GM23338 (cell line): ENCODE measurements around the gene CUBN. TPM values are rescaled to one million over a fixed set of nuclear protein-coding genes. Genes with fewer than 3 reads are reported as not detected.

Source experiments
- ATAC-seq: fragments of 200-7000 bp; cut with Tn5 transposase; 3 replicates; pipeline ENCODE4 v1.9.1; 2020
- DNase-seq: peaks from one replicate; pipeline ENCODE4 v3.0.0-alpha.2; 2015; ENCODE audit warnings: low spot score
- H2AFZ ChIP-seq: fragments of 200-600 bp; sonication (generic); 2 replicates; pipeline ENCODE4 v1.8.0; 2016; ENCODE audit warnings: antibody characterized with exemption, mild to moderate bottlenecking, moderate library complexity
- H3F3A ChIP-seq: fragments of 200-600 bp; sonication (generic); replicated peaks from 2 replicates; pipeline ENCODE4 v1.8.0; 2017; ENCODE audit warnings: antibody characterized with exemption, mixed run types, low read depth
- H3K27ac ChIP-seq: fragments of 200-600 bp; sonication (generic); 2 replicates; pipeline ENCODE4 v1.6.1; 2016; ENCODE audit warnings: low read depth
- H3K27me3 ChIP-seq: fragments of 200-600 bp; sonication (generic); 2 replicates; pipeline ENCODE4 v1.8.0; 2016; ENCODE audit warnings: mild to moderate bottlenecking, mixed run types, moderate library complexity; ENCODE audit not compliant: insufficient read depth
- H3K36me3 ChIP-seq: fragments of 200-600 bp; sonication (generic); 2 replicates; pipeline ENCODE4 v1.8.0; 2016; ENCODE audit warnings: mild to moderate bottlenecking; ENCODE audit not compliant: insufficient read depth
- H3K4me1 ChIP-seq: fragments of 200-600 bp; sonication (generic); 2 replicates; pipeline ENCODE4 v1.8.0; 2016; ENCODE audit warnings: mild to moderate bottlenecking, moderate library complexity; ENCODE audit not compliant: insufficient read depth
- H3K4me2 ChIP-seq: fragments of 200-600 bp; sonication (generic); 2 replicates; pipeline ENCODE4 v1.7.1; 2017; ENCODE audit warnings: mixed run types
- H3K4me3 ChIP-seq: fragments of 200-600 bp; sonication (generic); 2 replicates; pipeline ENCODE4 v1.6.1; 2016; ENCODE audit warnings: mixed run types
- H3K79me2 ChIP-seq: fragments of 200-600 bp; sonication (generic); replicated peaks from 2 replicates; pipeline ENCODE4 v1.8.0; 2017; ENCODE audit warnings: mild to moderate bottlenecking; ENCODE audit not compliant: insufficient read depth
- H3K9me2 ChIP-seq: fragments of 200-600 bp; sonication (generic); 2 replicates; pipeline ENCODE4 v1.8.0; 2017; ENCODE audit not compliant: insufficient read depth
- H4K20me1 ChIP-seq: fragments of 200-600 bp; sonication (generic); replicated peaks from 2 replicates; pipeline ENCODE4 v1.8.0; 2017; ENCODE audit warnings: mild to moderate bottlenecking; ENCODE audit not compliant: insufficient read depth
- H3K27ac Mint-ChIP-seq: 2 replicates; pipeline ENCODE4 v1.8.0; 2020; ENCODE audit warnings: inconsistent platforms, mild to moderate bottlenecking, moderate library complexity, mixed read lengths
- H3K27me3 Mint-ChIP-seq: 3 replicates; pipeline ENCODE4 v1.8.0; 2022; ENCODE audit warnings: low read depth, mild to moderate bottlenecking, moderate library complexity, mixed read lengths, inconsistent platforms; ENCODE audit not compliant: insufficient read depth, poor library complexity
- H3K36me3 Mint-ChIP-seq: 3 replicates; pipeline ENCODE4 v1.8.0; 2021; ENCODE audit warnings: low read depth, mild to moderate bottlenecking, inconsistent platforms, moderate library complexity, mixed read lengths
- H3K4me1 Mint-ChIP-seq: 3 replicates; pipeline ENCODE4 v1.8.0; 2020; ENCODE audit warnings: mild to moderate bottlenecking, inconsistent platforms, mixed read lengths
- H3K4me3 Mint-ChIP-seq: 3 replicates; pipeline ENCODE4 v1.8.0; 2021; ENCODE audit warnings: moderate library complexity, mild to moderate bottlenecking, inconsistent platforms, mixed read lengths
- H3K9me3 Mint-ChIP-seq: 3 replicates; pipeline ENCODE4 v1.8.0; 2020; ENCODE audit warnings: moderate library complexity, mild to moderate bottlenecking, inconsistent platforms, mixed read lengths
- EZH2 ChIP-seq: fragments of 200-600 bp; sonication (generic); IDR thresholded peaks from one replicate; pipeline ENCODE4 v1.8.0; 2017; ENCODE audit warnings: antibody characterized with exemption, mild to moderate bottlenecking, low read depth; ENCODE audit not compliant: unreplicated experiment
- JUNB ChIP-seq: IDR thresholded peaks from one replicate; pipeline ENCODE4 v1.6.1; 2016; ENCODE audit warnings: antibody characterized with exemption; ENCODE audit not compliant: unreplicated experiment
- STAT1 ChIP-seq: IDR thresholded peaks from one replicate; pipeline ENCODE4 v1.6.1; 2016; ENCODE audit warnings: antibody characterized with exemption; ENCODE audit not compliant: unreplicated experiment
- ZNF331 ChIP-seq: fragments of 250-450 bp; sonication (Bioruptor Pico); IDR thresholded peaks from 2 replicates; pipeline ENCODE4 v1.5.0; 2020; ENCODE audit warnings: low read depth, mild to moderate bottlenecking, moderate library complexity
- polyA plus RNA-seq: library from polyadenylated mRNA; unstranded; fragments of >200 nt; fragmentation: Nextera tagmentation; extraction: Ambion mirVana; gene quantifications from 2 replicates; pipeline ENCODE4 v1.2.1, GENCODE V29; 2016
- total RNA-seq: library from RNA; depleted of rRNA; stranded (reverse); fragments of >200 nt; shearing (Covaris generic); gene quantifications from 2 replicates; pipeline ENCODE4 v1.2.3, GENCODE V29; 2014
- TF ChIP-seq, protein P1 (sequence below), 2 experiments: fragments of 200-600 bp in 1 of 2; sonication (generic) in 1 of 2; conservative IDR thresholded peaks; 2 replicates each; pipeline versions ENCODE4 v1.5.1 to v1.6.1; 2016 to 2017; ENCODE audit warnings: antibody characterized with exemption in 2 of 2, low read depth in 2 of 2, mild to moderate bottlenecking in 2 of 2, moderate library complexity in 1 of 2
- TF ChIP-seq, protein P2 (sequence below): fragments of 250-450 bp; sonication (Bioruptor Pico); IDR thresholded peaks from 2 replicates; pipeline ENCODE4 v1.5.0; 2020; ENCODE audit warnings: mild to moderate bottlenecking, moderate library complexity
- TF ChIP-seq, protein P3 (sequence below): IDR thresholded peaks from one replicate; pipeline ENCODE4 v1.6.1; 2018; ENCODE audit warnings: antibody characterized with exemption; ENCODE audit not compliant: unreplicated experiment

CUBN gene
- total and polyA plus RNA-seq, 2 experiments from 2014 or later = 0.06 to 1.8 TPM

DNA sequence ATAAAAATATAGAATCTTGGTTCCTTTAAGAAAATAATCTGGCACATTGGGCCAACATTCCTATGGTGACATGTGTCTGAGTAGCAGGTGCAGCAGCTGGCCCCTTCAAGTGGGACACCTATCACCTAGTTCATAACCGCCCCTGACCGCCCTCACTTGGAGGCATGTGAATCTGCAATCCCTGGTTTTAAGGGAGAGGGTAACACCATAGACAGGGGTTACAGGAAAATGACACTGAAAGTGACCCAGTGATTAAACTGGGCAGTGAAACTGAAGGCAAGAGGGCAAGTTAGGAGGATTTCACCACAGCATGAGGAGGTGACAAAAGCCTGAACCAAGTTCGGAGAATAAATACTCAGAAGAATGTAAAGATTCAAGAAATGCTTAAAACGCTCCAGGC lies 313.4 kb downstream of the CUBN start:
- Histone ChIP-seq H3K4me1 (peaks cover 8% of the 10 kb centered on the region), H3K4me2 (peak overlapping the region; percentile 86), H3K36me3 (no peaks in the 10 kb centered on the region), H3K4me3 (peak overlapping the region; percentile 66), H4K20me1 (peaks cover 9% of the 10 kb centered on the region; the same call in 1 of the 2 replicates), H3K27me3 (no peaks in the 10 kb centered on the region), H3F3A (no peaks in the 10 kb centered on the region), H3K79me2 (peaks cover 57% of the 10 kb centered on the region), H3K9me2 (no peaks in the 10 kb centered on the region), H2AFZ (no peak overlapping the region), H3K27ac (no peak overlapping the region)
- Mint-ChIP-seq H3K9me3 (peaks cover 4% of the 10 kb centered on the region; the same call in 1 of the 3 replicates), H3K4me1 (peaks cover 11% of the 10 kb centered on the region), H3K4me3 (peak overlapping the region; percentile 97), H3K27ac (no peak overlapping the region), H3K36me3 (peaks cover 2% of the 10 kb centered on the region; the same call in 1 of the 3 replicates), H3K27me3 (peaks cover 7% of the 10 kb centered on the region)
- DNase-seq = no peak
- TF ChIP-seq JUNB = no peak
- TF ChIP-seq ZNF331 (CRISPR knock-in tag) = no peak
- TF ChIP-seq, protein P1, sequence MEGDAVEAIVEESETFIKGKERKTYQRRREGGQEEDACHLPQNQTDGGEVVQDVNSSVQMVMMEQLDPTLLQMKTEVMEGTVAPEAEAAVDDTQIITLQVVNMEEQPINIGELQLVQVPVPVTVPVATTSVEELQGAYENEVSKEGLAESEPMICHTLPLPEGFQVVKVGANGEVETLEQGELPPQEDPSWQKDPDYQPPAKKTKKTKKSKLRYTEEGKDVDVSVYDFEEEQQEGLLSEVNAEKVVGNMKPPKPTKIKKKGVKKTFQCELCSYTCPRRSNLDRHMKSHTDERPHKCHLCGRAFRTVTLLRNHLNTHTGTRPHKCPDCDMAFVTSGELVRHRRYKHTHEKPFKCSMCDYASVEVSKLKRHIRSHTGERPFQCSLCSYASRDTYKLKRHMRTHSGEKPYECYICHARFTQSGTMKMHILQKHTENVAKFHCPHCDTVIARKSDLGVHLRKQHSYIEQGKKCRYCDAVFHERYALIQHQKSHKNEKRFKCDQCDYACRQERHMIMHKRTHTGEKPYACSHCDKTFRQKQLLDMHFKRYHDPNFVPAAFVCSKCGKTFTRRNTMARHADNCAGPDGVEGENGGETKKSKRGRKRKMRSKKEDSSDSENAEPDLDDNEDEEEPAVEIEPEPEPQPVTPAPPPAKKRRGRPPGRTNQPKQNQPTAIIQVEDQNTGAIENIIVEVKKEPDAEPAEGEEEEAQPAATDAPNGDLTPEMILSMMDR (conservative IDR thresholded peaks at IDR 0.05; ENCODE audit: low read depth in 2 of 2) = 0 out of 4 replicates have a peak, but pooled peaks of 1 of the 2 experiments have one; percentile 6
- no peak for TF ChIP-seq EZH2
- TF ChIP-seq STAT1 = no peak
- ATAC-seq = no peak

DNA sequence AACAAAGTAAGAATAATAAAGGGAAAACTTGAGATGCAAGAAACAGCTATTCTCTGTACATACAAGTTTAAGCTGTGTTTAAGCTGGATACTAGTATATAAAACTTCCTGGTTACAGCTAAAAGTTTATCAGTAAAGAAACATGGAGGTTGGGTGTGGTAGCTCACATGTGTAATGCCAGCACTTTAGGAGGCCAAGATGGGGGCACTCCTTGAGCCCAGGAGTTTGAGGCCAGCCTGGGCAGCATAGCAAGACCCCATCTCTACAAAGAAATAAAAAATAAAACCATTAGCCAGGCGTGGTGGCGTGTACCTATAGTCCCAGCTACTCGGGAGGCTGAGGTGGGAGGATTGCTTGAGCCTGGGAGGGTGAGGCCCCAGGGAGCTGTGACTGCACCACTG lies 315.6 kb downstream of the CUBN start:
- no peak overlapping the region for H3K27ac Mint-ChIP-seq
- Histone ChIP-seq H3K27me3 (no peaks in the 10 kb centered on the region), H3K4me2 (no peak overlapping the region), H3K4me1 (peaks cover 8% of the 10 kb centered on the region), H3K9me2 (no peaks in the 10 kb centered on the region), H3F3A (no peaks in the 10 kb centered on the region), H3K79me2 (peaks cover 75% of the 10 kb centered on the region), H3K27ac (no peak overlapping the region), H2AFZ (no peak overlapping the region), H3K4me3 (no peak overlapping the region), H4K20me1 (peaks cover 9% of the 10 kb centered on the region; the same call in 1 of the 2 replicates), H3K36me3 (no peaks in the 10 kb centered on the region)
- H3K4me3 Mint-ChIP-seq = no peak overlapping the region
- H3K9me3 Mint-ChIP-seq = no peaks in the 10 kb centered on the region
- DNase-seq (no peak), ATAC-seq (no peak)
- peaks cover 11% of the 10 kb centered on the region for H3K4me1 Mint-ChIP-seq
- H3K27me3 Mint-ChIP-seq = peaks cover 7% of the 10 kb centered on the region
- H3K36me3 Mint-ChIP-seq = no peaks in the 10 kb centered on the region; the same call in 2 of the 3 replicates
- TF ChIP-seq, protein P2, sequence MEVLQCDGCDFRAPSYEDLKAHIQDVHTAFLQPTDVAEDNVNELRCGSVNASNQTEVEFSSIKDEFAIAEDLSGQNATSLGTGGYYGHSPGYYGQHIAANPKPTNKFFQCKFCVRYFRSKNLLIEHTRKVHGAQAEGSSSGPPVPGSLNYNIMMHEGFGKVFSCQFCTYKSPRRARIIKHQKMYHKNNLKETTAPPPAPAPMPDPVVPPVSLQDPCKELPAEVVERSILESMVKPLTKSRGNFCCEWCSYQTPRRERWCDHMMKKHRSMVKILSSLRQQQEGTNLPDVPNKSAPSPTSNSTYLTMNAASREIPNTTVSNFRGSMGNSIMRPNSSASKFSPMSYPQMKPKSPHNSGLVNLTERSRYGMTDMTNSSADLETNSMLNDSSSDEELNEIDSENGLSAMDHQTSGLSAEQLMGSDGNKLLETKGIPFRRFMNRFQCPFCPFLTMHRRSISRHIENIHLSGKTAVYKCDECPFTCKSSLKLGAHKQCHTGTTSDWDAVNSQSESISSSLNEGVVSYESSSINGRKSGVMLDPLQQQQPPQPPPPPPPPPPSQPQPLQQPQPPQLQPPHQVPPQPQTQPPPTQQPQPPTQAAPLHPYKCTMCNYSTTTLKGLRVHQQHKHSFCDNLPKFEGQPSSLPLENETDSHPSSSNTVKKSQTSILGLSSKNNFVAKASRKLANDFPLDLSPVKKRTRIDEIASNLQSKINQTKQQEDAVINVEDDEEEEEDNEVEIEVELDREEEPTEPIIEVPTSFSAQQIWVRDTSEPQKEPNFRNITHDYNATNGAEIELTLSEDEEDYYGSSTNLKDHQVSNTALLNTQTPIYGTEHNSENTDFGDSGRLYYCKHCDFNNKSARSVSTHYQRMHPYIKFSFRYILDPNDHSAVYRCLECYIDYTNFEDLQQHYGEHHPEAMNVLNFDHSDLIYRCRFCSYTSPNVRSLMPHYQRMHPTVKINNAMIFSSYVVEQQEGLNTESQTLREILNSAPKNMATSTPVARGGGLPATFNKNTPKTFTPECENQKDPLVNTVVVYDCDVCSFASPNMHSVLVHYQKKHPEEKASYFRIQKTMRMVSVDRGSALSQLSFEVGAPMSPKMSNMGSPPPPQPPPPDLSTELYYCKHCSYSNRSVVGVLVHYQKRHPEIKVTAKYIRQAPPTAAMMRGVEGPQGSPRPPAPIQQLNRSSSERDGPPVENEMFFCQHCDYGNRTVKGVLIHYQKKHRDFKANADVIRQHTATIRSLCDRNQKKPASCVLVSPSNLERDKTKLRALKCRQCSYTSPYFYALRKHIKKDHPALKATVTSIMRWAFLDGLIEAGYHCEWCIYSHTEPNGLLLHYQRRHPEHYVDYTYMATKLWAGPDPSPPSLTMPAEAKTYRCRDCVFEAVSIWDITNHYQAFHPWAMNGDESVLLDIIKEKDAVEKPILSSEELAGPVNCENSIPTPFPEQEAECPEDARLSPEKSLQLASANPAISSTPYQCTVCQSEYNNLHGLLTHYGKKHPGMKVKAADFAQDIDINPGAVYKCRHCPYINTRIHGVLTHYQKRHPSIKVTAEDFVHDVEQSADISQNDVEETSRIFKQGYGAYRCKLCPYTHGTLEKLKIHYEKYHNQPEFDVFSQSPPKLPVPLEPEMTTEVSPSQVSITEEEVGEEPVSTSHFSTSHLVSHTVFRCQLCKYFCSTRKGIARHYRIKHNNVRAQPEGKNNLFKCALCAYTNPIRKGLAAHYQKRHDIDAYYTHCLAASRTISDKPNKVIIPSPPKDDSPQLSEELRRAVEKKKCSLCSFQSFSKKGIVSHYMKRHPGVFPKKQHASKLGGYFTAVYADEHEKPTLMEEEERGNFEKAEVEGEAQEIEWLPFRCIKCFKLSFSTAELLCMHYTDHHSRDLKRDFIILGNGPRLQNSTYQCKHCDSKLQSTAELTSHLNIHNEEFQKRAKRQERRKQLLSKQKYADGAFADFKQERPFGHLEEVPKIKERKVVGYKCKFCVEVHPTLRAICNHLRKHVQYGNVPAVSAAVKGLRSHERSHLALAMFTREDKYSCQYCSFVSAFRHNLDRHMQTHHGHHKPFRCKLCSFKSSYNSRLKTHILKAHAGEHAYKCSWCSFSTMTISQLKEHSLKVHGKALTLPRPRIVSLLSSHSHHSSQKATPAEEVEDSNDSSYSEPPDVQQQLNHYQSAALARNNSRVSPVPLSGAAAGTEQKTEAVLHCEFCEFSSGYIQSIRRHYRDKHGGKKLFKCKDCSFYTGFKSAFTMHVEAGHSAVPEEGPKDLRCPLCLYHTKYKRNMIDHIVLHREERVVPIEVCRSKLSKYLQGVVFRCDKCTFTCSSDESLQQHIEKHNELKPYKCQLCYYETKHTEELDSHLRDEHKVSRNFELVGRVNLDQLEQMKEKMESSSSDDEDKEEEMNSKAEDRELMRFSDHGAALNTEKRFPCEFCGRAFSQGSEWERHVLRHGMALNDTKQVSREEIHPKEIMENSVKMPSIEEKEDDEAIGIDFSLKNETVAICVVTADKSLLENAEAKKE (CRISPR knock-in tag) = no peak
- TF ChIP-seq JUNB = no peak
- TF ChIP-seq, protein P3, sequence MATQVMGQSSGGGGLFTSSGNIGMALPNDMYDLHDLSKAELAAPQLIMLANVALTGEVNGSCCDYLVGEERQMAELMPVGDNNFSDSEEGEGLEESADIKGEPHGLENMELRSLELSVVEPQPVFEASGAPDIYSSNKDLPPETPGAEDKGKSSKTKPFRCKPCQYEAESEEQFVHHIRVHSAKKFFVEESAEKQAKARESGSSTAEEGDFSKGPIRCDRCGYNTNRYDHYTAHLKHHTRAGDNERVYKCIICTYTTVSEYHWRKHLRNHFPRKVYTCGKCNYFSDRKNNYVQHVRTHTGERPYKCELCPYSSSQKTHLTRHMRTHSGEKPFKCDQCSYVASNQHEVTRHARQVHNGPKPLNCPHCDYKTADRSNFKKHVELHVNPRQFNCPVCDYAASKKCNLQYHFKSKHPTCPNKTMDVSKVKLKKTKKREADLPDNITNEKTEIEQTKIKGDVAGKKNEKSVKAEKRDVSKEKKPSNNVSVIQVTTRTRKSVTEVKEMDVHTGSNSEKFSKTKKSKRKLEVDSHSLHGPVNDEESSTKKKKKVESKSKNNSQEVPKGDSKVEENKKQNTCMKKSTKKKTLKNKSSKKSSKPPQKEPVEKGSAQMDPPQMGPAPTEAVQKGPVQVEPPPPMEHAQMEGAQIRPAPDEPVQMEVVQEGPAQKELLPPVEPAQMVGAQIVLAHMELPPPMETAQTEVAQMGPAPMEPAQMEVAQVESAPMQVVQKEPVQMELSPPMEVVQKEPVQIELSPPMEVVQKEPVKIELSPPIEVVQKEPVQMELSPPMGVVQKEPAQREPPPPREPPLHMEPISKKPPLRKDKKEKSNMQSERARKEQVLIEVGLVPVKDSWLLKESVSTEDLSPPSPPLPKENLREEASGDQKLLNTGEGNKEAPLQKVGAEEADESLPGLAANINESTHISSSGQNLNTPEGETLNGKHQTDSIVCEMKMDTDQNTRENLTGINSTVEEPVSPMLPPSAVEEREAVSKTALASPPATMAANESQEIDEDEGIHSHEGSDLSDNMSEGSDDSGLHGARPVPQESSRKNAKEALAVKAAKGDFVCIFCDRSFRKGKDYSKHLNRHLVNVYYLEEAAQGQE = no peak
- TF ChIP-seq, protein P1 (conservative IDR thresholded peaks at IDR 0.05; ENCODE audit: low read depth in 2 of 2) = no peak
